CD4-positive, alpha-beta T cell (primary cell): ENCODE results near the gene USH1C. TPM values are rescaled to one million over a fixed set of nuclear protein-coding genes. Genes with fewer than 3 reads are reported as not detected.

ENCODE experiments used
- ATAC-seq: fragments of 200-7000 bp; cut with Tn5 transposase; one replicate; pipeline ENCODE4 v1.10.0; 2022; ENCODE audit warnings: mild to moderate bottlenecking; ENCODE audit not compliant: poor library complexity
- CTCF ChIA-PET: fragments of 350-600 bp; sonication (Branson Sonifier 250); formaldehyde crosslinking; loops from one replicate; lab custom pipeline; 2021; ENCODE audit warnings: antibody characterized with exemption, inconsistent platforms; lab: Charles Lee
- POLR2A ChIA-PET: fragments of 350-600 bp; sonication (Branson Sonifier 250); formaldehyde crosslinking; loops from one replicate; lab custom pipeline; 2021; ENCODE audit warnings: antibody characterized with exemption, inconsistent platforms; lab: Charles Lee
- DNase-seq, 14 experiments: peaks; one replicate each; pipeline ENCODE4 v3.0.0-alpha.2; 2013 to 2020; ENCODE audit warnings: mixed read lengths in 2 of 14
- H3K27ac ChIP-seq, 2 donors: one replicate each; pipeline versions ENCODE4 v1.5.1 to v1.7.0; 2013; ENCODE audit warnings: low read length in 2 of 2, low read depth in 1 of 2, mild to moderate bottlenecking in 1 of 2
- H3K27me3 ChIP-seq, 2 experiments: 1 replicate in 1 of 2; 2 replicates in 1 of 2; pipeline versions ENCODE4 v1.6.1 to v1.7.0; 2013; ENCODE audit warnings: low read length in 2 of 2, control low read depth in 1 of 2, mild to moderate bottlenecking in 1 of 2, moderate library complexity in 1 of 2; ENCODE audit not compliant: insufficient read depth in 2 of 2, control insufficient read depth in 1 of 2
- H3K36me3 ChIP-seq: one replicate; pipeline ENCODE4 v1.6.1; 2013; ENCODE audit warnings: low read length, control low read depth; ENCODE audit not compliant: insufficient read depth
- H3K4me1 ChIP-seq: one replicate; pipeline ENCODE4 v1.6.1; 2013; ENCODE audit warnings: low read length, control low read depth; ENCODE audit not compliant: insufficient read depth
- H3K4me3 ChIP-seq: one replicate; pipeline ENCODE4 v1.5.1; 2013; ENCODE audit warnings: mild to moderate bottlenecking, low read length, moderate library complexity
- H3K9me3 ChIP-seq, 2 experiments: 1 replicate in 1 of 2; 2 replicates in 1 of 2; pipeline versions ENCODE4 v1.6.1 to v1.7.0; 2013; ENCODE audit warnings: low read length in 2 of 2, mild to moderate bottlenecking in 2 of 2, control low read depth in 1 of 2, moderate library complexity in 1 of 2; ENCODE audit not compliant: control insufficient read depth in 1 of 2, insufficient read depth in 1 of 2
- H3K27ac Mint-ChIP-seq: one replicate; pipeline ENCODE4 v1.8.0; 2020; ENCODE audit warnings: mixed read lengths
- H3K27me3 Mint-ChIP-seq: one replicate; pipeline ENCODE4 v1.8.0; 2021; ENCODE audit warnings: mixed read lengths
- H3K36me3 Mint-ChIP-seq: one replicate; pipeline ENCODE4 v1.8.0; 2021; ENCODE audit warnings: low read depth, mixed read lengths
- H3K4me1 Mint-ChIP-seq: one replicate; pipeline ENCODE4 v1.8.0; 2021; ENCODE audit warnings: low read depth, mixed read lengths
- H3K4me3 Mint-ChIP-seq: one replicate; pipeline ENCODE4 v1.8.0; 2020; ENCODE audit warnings: mild to moderate bottlenecking, mixed read lengths
- H3K9me3 Mint-ChIP-seq: one replicate; pipeline ENCODE4 v1.8.0; 2020; ENCODE audit warnings: mixed read lengths
- CTCF ChIP-seq: fragments of 200-600 bp; IDR thresholded peaks from one replicate; pipeline ENCODE4 v1.8.0; 2022; ENCODE audit warnings: antibody characterized with exemption, mild to moderate bottlenecking
- intact Hi-C, 2 experiments: fragments of 100-400 bp; cut with DNase I in 1 of 2; cut with micrococcal nuclease in 1 of 2; formaldehyde crosslinking; loops; one replicate each; pipeline versions ENCODE4 v1.15.1 to v1.9.0; 2023 to 2025; cut with DNase I, micrococcal nuclease
- total RNA-seq, 174 experiments: library from RNA in 2 of 174; stranded (reverse) in 2 of 174; gene quantifications; one replicate each; pipeline ENCODE4 v1.2.3 and lab custom pipeline; 2021 to 2026

Gene USH1C
- total RNA-seq, 2 experiments from 2014 or later, result not detected

GRCh38 chr11:17551347-17552040 is 7.3 kb upstream of the USH1C start:
- H3K27me3 Mint-ChIP-seq, result peaks cover 31% of the 10 kb centered on the region
- H3K4me1 Mint-ChIP-seq, result no peaks in the 10 kb centered on the region

GRCh38 chr11:17550450-17551346 is 6.5 kb upstream of the USH1C start:
- intact Hi-C loops, result loop anchor here in 1 of 2 experiments (10.0 kb wide), 1 partner anchor 64 kb away; no protein-coding TSS in a partner anchor
- DNase-seq (no peak), ATAC-seq (no peak)
- Histone ChIP-seq H3K4me1 (no peaks in the 10 kb centered on the region), H3K27me3 (peaks cover 6 to 16% of the 10 kb centered on the region in 2 experiments), H3K4me3 (no peak overlapping the region), H3K27ac (no peak overlapping the region), H3K9me3 (no peaks in the 10 kb centered on the region), H3K36me3 (no peaks in the 10 kb centered on the region)
- ChIA-PET POLR2A (no interaction called here), CTCF (no interaction called here)
- no peak overlapping the region for H3K27ac Mint-ChIP-seq
- no peaks in the 10 kb centered on the region for H3K4me1 Mint-ChIP-seq
- TF ChIP-seq CTCF, result no peak
- no peaks in the 10 kb centered on the region for H3K9me3 Mint-ChIP-seq
- H3K36me3 Mint-ChIP-seq, result no peaks in the 10 kb centered on the region
- no peak overlapping the region for H3K4me3 Mint-ChIP-seq
- peaks cover 39% of the 10 kb centered on the region for H3K27me3 Mint-ChIP-seq

More at GRCh38 chr11:17551347-17552040, 7.3 kb upstream of the USH1C start:
- intact Hi-C loops, result loop anchor here in 1 of 2 experiments (10.0 kb wide), 1 partner anchor 63 kb away; no protein-coding TSS in a partner anchor
- POLR2A ChIA-PET, result no interaction called here
- no peak overlapping the region for H3K27ac Mint-ChIP-seq
- Histone ChIP-seq H3K36me3 (no peaks in the 10 kb centered on the region), H3K9me3 (no peaks in the 10 kb centered on the region), H3K27me3 (peaks cover 8 to 14% of the 10 kb centered on the region in 2 experiments), H3K4me3 (no peak overlapping the region), H3K27ac (no peak overlapping the region), H3K4me1 (no peaks in the 10 kb centered on the region)
- ATAC-seq (no peak), DNase-seq (no peak)
- H3K36me3 Mint-ChIP-seq, result no peaks in the 10 kb centered on the region
- no peaks in the 10 kb centered on the region for H3K9me3 Mint-ChIP-seq
- CTCF ChIA-PET, result no interaction called here
- TF ChIP-seq CTCF, result no peak
- no peak overlapping the region for H3K4me3 Mint-ChIP-seq

DNA sequence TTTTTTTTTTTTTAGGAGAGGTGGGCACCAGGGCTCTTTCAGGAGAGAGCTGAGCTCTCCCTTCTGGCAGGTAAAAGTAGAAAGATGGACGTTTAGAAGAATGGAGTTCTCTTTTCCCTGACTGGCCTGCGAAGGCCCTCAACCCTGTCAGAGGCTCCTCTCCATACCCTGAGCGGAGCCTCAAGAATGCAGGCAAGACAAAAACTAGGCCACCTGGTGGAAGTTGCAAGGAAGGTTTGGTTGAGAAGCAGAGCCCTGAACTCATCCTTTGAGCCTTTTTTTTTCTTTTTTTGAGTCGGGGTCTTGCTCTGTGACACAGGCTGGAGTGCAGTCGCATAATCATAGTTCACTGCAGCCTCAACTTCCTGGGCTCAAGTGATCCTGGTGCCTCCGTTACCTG is 4.2 kb upstream of the USH1C start:
- no peak overlapping the region for H3K4me3 Mint-ChIP-seq
- ChIA-PET POLR2A (no interaction called here), CTCF (no interaction called here)
- peaks cover 47% of the 10 kb centered on the region for H3K27me3 Mint-ChIP-seq
- no peak for ATAC-seq
- no peaks in the 10 kb centered on the region for H3K4me1 Mint-ChIP-seq
- H3K9me3 Mint-ChIP-seq, result no peaks in the 10 kb centered on the region
- Histone ChIP-seq H3K4me3 (no peak overlapping the region), H3K27me3 (peaks cover 11 to 25% of the 10 kb centered on the region in 2 experiments), H3K27ac (no peak overlapping the region), H3K9me3 (no peaks in the 10 kb centered on the region), H3K4me1 (no peaks in the 10 kb centered on the region), H3K36me3 (no peaks in the 10 kb centered on the region)
- H3K27ac Mint-ChIP-seq, result no peak overlapping the region
- no peak for TF ChIP-seq CTCF
- intact Hi-C loops, result no loop called here
- DNase-seq, result peak in 2 of 14 experiments; percentile 6 to 8
- H3K36me3 Mint-ChIP-seq, result no peaks in the 10 kb centered on the region
